HG03558 (cell line): Measurements from ENCODE around the gene GPM6B.

ENCODE experiments used
- ATAC-seq: cut with Tn5 transposase; IDR thresholded peaks from one replicate; pipeline ENCODE4 v1.9.1; 2021; ENCODE audit warnings: moderate number of reproducible peaks; ENCODE audit not compliant: unreplicated experiment; ENCODE audit errors: extremely low read depth

GPM6B gene

GRCh38 chrX:13825178-13825762, 8.4 kb upstream of the GPM6B start:
- no peak for ATAC-seq

DNA sequence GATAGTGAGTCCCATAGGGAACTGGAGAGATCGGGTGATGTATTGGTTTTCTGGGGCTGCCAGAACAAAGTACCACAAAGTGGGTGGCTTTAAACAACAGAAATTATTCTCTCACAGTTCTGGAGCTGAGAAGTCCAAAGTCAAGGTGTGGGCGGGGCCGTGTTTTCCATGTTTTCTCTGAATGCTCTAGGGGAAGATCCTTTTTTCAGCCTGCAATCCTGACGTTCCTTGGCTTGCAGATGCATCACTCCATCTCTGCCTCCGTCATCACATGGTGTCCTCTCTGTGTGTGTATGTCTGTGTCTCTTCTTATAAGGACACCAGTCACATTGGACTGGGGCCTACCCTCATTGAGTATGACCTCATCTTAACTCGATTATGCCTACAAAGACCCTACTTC, 7.9 kb upstream of the GPM6B start:
- ATAC-seq = no peak

- no peak for ATAC-seq
Measured at GRCh38 chrX:13821738-13822137, 4.8 kb upstream of the GPM6B start.

DNA sequence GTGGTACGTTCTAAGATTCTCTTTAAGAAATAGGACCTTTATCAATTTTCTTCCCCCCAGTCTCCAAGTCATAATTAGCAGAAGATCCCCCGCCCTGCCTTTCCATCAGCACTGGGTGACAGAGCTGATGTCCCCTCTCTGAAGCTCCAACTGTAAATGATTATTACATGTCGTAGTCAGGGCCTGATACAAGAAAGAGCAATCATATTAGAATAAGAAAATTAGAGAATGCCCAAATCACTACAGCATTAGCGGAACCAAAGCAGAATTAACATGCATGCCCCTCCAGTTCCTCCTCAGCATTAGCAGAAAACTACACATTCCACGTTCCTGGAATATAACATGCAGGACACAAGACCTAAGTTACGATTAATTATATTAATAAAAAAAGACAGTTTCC, 717 bp downstream of the GPM6B start:
- no peak for ATAC-seq

GRCh38 chrX:13815664-13816063, 1.2 kb downstream of the GPM6B start:
- no peak for ATAC-seq

DNA sequence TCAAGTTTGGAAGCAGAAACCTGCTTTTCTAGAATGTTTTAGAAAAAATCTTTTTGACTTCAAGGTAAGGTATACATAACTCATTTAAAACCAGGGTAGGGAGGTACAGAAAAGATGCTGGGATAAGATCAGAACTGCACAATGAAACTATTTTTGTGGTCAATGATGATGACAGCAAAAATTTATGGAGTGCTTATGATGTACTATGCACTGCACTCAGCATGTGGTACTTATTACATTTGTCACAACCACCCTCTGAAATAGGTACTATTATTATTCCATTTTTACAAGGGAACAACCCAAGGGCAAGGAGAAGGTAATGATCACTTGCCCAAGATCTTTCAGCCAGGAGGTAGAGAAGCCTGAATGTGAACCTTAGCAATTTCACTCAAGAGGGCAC, 8.0 kb downstream of the GPM6B start:
- no peak for ATAC-seq

GRCh38 chrX:13808293-13808692, 8.6 kb downstream of the GPM6B start:
- no peak for ATAC-seq

GRCh38 chrX:13805241-13805640, 11.7 kb downstream of the GPM6B start:
- ATAC-seq = no peak

DNA sequence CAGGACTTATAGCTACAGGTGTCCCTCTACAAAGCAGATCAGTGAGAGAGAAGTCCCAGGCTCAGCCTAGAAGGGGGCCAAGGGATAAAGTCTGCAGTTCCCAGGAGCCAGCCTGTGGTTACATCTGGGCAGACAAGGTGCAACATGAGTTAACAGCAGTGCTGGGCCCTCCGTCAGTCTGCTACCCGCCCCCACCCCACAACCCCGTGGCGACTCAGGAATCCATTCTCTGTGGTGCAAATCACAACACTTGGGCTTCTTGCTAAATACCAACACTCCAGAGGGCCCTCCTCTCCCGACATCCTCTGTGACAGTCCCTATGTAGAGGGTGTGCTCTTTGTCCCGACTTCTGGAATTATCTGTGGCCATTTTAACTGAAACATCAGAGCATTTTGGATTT, 13.8 kb downstream of the GPM6B start:
- ATAC-seq = no peak

DNA sequence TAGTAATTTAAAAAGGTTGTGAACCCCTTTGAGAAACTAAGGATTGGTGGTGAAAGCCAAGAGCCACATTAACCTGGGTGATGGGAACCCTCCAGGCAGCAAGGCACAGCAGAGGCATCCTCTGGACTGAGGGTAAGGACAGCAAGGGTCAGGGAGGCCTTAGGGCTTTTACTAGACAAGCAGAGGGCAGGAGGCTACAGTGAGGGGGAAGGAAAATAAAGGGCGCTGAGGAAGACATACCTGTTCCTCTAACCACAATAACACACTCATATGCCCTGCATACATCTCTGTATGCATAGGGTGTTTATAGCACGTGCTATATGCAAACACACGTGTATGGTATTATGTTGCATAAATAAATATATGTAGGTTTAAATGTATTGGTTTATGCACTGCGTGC, 18.7 kb downstream of the GPM6B start:
- no peak for ATAC-seq

- ATAC-seq = no peak
Measured at GRCh38 chrX:13797512-13797911, 19.4 kb downstream of the GPM6B start.

DNA sequence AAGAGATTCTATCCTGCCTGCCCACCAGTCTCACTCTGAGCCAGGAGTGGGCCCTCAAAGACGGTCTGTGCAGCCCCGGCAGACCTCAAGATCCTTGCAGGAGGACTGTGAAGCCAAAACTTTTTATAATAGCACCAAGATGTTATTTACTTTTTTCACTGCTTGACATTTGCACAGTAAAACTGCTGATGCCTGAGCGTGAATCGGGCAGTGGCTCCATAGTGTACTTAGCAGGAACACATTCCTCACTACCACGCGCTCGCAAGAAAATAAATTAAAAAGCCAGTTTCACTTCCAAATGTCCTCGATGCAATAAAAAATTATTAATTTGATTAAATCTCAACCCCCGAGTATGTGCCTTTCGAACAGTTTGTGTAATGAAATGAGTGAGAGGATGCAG, 22.5 kb downstream of the GPM6B start:
- no peak for ATAC-seq

- no peak for ATAC-seq
Measured at GRCh38 chrX:13793897-13794296, 23.0 kb downstream of the GPM6B start.

- ATAC-seq = no peak
Measured at GRCh38 chrX:13791559-13791958, 25.3 kb downstream of the GPM6B start.

- no peak for ATAC-seq
Measured at GRCh38 chrX:13791145-13791544, 25.7 kb downstream of the GPM6B start.

GRCh38 chrX:13790206-13791131, 26.4 kb downstream of the GPM6B start:
- no peak for ATAC-seq

DNA sequence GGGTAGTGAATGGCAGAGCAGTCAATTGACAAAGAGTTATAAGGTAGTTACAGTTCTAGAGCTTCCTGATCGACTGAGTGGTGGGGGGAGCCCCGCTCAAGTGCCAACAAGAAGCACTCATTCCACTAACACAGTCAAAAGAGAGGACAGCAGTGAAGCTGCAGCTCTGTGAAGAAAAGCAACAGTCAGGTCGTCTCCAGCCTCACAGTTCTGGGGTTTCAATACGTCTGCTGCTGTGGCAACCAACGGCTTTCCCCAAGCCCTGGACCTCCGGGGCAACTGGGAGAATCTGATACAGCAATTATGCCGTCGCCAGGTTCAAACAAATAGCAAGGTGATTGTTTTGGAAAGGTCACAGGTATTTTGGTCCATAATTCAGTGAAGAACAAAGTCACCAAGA, 30.8 kb downstream of the GPM6B start:
- ATAC-seq = no peak

DNA sequence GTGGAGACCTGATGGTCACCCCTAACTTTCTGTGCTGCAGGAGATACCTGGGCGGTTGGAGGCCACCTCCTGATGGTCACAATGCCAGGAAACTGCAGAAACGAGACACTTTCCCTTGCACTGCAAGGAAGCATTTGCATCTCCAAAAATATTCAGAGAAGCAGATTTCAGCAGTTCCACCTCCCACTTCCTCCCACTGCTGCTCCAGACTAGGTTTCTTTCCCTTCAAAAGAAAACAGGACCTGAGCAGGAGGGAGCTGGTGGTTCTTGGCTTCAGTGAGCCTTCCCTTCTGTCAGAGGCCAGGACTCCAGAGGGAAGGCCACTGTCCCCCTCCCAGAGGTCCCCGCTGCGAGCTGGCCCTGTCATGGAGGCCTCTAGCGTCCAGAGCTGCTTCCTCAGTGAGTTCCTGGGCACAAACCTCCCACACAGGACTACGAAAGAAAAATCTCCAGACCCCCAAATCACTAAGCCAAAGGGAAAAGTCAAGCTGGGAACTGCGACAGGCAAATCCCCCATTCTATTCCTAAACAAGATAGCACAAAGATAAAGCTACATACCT, 35.9 kb downstream of the GPM6B start:
- ATAC-seq = no peak

GRCh38 chrX:13778916-13779315, 38.0 kb downstream of the GPM6B start:
- ATAC-seq = no peak

GRCh38 chrX:13776387-13776786, 40.5 kb downstream of the GPM6B start:
- ATAC-seq = no peak

DNA sequence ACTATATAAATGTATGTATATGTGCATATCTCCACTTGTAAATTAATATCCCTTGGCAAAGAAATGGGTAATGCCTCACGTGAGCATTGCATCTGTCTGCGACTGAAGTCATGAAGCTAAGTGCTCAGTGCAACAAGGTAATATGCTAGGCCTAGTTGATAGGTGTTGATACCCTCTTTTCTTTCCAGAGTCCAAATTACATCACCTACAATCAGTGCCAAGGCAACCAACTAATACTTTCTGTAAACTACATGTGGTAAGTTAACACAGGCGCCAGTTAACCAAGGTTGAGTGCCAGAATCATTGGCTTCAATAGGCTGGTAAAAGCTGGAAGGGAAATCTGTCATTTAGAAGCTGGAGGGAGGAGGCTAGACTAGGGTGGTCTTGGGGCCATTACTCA, 41.1 kb downstream of the GPM6B start:
- ATAC-seq = no peak

- ATAC-seq = no peak
Measured at GRCh38 chrX:13774696-13775095, 42.2 kb downstream of the GPM6B start.
